22Rv1 (cell line): ENCODE measurements around the gene ZBTB44.

Experiments used
- H3K27ac ChIP-seq: fragments of 450-650 bp; 2 replicates; pipeline ENCODE4 v1.5.1; 2017
- CTCF ChIP-seq: fragments of 450-650 bp; IDR thresholded peaks from 2 replicates; pipeline ENCODE4 v1.5.1; 2017; ENCODE audit warnings: mild to moderate bottlenecking
- ZFX ChIP-seq: fragments of 450-650 bp; IDR thresholded peaks from 2 replicates; pipeline ENCODE4 v1.6.1; 2017; ENCODE audit warnings: antibody characterized with exemption, borderline replicate concordance

ZBTB44 gene

DNA sequence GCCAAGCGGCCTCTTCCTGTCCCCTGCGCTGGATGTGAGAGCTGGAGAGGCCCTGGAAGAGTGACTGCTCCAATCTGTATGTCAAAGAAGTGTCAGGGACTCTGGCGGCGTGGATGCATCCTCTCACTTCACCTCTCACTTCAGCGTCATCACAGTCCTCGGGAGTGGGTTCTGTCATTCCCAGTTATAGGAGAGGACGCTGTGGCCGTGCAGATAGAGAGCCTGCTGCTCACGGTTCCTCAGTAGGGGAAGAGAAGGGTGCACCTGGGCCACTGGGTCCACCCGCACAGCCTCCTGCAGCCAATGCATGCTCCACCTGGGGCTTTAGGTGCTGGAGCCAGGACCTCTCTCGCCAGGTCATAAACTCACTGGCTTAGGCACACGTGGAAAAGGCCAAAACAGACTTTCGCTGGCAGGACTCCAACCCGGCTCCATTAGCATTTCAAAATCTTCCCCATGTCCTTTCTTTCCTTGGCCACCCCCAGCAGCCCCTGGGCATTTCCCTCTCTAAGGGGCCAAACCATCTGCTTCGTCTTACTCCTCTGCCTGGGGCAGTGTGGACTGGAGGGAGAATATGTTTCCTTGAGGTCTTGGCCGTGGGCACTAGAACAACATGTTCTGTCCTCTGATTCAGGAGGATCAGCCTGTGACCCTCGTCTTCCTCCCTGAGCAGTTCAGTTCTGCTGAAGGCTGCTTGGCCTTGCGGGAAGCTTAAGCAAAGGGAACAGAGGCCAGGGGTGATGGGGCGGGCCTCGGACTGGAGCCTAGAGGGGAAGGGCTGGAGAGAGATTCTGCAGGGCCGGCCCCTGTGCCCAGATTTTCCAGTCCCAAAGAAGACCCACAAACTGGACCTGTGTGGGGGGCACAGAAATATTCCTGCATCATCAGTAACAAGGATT lies 97.3 kb downstream of the ZBTB44 start:
- TF ChIP-seq CTCF (no peak), ZFX (no peak)
- no peak overlapping the region for H3K27ac ChIP-seq

GRCh38 chr11:130216591-130217132 lies 98.1 kb downstream of the ZBTB44 start:
- TF ChIP-seq CTCF (no peak), ZFX (no peak)
- H3K27ac ChIP-seq = no peak overlapping the region

- TF ChIP-seq ZFX (no peak), CTCF (no peak)
- no peak overlapping the region for H3K27ac ChIP-seq
Observed at GRCh38 chr11:130216221-130216550, 98.5 kb downstream of the ZBTB44 start.

GRCh38 chr11:130215531-130216220 lies 99.0 kb downstream of the ZBTB44 start:
- TF ChIP-seq ZFX = no peak
- no peak for TF ChIP-seq CTCF
- no peak overlapping the region for H3K27ac ChIP-seq

- TF ChIP-seq ZFX (no peak), CTCF (no peak)
- no peak overlapping the region for H3K27ac ChIP-seq
Observed at GRCh38 chr11:130214861-130215530, 99.7 kb downstream of the ZBTB44 start.

DNA sequence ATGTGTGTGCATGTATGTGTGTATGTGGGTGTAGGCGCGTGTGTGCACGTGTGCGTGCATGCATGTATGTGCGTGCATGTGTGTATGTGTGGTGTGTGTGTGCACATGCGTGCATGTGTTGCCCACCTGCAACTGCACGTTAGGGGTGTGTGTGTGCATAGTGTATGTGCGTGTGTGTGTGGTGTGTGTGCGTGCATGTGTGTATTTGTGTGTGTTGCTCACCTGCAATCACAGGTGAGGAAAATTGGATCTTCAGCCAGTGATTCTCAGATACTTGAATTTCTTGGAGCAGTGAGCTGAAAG lies 100.8 kb downstream of the ZBTB44 start:
- TF ChIP-seq ZFX (no peak), CTCF (no peak)
- H3K27ac ChIP-seq = no peak overlapping the region
